AG09319 (cell line): ENCODE measurements around the gene KIRREL3.

Experiments
- DNase-seq: peaks from one replicate; pipeline ENCODE4 v3.0.0-alpha.2; 2010; ENCODE audit warnings: low read depth; ENCODE audit errors: extremely low read depth
- TF ChIP-seq, protein P1 (sequence below): IDR thresholded peaks from 2 replicates; pipeline ENCODE4 v1.5.1; 2011; ENCODE audit warnings: low read depth, mild to moderate bottlenecking, inconsistent platforms, low read length, moderate library complexity

KIRREL3 gene

DNA sequence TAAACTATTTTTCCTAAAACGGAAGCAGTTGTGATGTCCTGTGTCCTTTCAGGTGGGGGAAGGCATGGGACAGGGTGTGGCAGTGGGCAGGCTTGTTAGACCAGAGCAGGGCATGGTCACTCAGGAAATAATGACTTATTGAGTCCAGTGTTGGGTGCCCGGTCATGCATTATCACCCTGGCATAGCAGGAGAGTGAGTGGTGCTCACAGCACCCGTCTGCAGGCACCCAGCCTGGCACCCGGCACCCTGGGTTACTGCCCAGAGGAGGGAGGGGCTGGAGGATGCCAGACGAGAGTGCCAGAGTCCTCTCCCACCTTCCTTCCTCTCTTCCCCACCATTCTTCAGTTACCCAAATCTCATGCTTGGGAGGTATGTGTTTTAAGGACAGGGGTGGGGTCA, 586.0 kb downstream of the KIRREL3 start:
- TF ChIP-seq, protein P1, sequence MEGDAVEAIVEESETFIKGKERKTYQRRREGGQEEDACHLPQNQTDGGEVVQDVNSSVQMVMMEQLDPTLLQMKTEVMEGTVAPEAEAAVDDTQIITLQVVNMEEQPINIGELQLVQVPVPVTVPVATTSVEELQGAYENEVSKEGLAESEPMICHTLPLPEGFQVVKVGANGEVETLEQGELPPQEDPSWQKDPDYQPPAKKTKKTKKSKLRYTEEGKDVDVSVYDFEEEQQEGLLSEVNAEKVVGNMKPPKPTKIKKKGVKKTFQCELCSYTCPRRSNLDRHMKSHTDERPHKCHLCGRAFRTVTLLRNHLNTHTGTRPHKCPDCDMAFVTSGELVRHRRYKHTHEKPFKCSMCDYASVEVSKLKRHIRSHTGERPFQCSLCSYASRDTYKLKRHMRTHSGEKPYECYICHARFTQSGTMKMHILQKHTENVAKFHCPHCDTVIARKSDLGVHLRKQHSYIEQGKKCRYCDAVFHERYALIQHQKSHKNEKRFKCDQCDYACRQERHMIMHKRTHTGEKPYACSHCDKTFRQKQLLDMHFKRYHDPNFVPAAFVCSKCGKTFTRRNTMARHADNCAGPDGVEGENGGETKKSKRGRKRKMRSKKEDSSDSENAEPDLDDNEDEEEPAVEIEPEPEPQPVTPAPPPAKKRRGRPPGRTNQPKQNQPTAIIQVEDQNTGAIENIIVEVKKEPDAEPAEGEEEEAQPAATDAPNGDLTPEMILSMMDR = no peak
- DNase-seq = no peak

DNA sequence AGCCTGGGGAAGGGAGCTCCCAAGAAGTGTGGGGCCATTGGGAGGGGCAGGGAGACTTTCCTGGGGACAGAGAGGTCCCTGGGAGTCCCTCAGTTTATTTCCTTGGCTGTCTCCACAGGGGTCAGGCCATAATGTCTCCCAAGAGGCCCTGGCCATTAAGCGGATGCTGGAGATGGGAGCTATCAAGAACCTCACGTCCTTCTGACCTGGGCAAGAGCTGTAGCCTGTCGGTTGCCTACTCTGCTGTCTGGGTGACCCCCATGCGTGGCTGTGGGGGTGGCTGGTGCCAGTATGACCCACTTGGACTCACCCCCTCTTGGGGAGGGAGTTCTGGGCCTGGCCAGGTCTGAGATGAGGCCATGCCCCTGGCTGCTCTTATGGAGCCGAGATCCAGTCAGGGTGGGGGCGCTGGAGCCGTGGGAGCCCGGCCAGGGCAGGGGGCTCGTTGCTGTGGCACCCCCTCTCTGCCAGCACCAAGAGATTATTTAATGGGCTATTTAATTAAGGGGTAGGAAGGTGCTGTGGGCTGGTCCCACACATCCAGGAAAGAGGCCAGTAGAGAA, 586.6 kb downstream of the KIRREL3 start:
- TF ChIP-seq, protein P1 = no peak
- no peak for DNase-seq

- TF ChIP-seq, protein P1 = no peak
- no peak for DNase-seq
Measured at GRCh38 chr11:126413426-126413825, 587.1 kb downstream of the KIRREL3 start.

GRCh38 chr11:126411971-126412381, 588.6 kb downstream of the KIRREL3 start:
- DNase-seq = no peak
- TF ChIP-seq, protein P1 = peak; percentile 37

- DNase-seq = peak; percentile 14
- TF ChIP-seq, protein P1 = no peak
Measured at GRCh38 chr11:126410649-126411048, 589.9 kb downstream of the KIRREL3 start.

DNA sequence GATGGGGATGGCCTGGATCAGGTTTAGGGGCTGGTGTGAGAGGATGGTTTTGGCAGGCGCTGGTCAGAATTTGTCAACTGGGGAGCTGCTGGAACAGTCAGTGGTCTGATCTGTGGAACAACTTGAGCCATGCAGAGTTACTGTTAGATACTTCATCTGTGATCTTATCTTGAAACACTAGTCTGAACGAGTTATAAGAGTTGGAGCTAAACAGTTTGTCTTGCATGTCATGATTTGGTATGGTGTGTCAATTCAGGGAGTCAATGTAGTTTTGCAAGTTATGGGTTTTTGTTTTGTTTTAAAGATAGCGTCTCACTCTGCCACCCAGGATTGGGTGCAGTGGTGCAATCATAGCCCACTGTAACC, 591.0 kb downstream of the KIRREL3 start:
- TF ChIP-seq, protein P1 = no peak
- no peak for DNase-seq

GRCh38 chr11:126408901-126409619, 591.5 kb downstream of the KIRREL3 start:
- no peak for DNase-seq
- TF ChIP-seq, protein P1 = no peak
